ENCODE measurements around the gene EVI2A.
"Not testable (repeated sequence)": the region's sequence is repeated elsewhere in the genome, so short reads cannot be mapped to it uniquely, and the experiment has no call there.

The EVI2A gene

DNA sequence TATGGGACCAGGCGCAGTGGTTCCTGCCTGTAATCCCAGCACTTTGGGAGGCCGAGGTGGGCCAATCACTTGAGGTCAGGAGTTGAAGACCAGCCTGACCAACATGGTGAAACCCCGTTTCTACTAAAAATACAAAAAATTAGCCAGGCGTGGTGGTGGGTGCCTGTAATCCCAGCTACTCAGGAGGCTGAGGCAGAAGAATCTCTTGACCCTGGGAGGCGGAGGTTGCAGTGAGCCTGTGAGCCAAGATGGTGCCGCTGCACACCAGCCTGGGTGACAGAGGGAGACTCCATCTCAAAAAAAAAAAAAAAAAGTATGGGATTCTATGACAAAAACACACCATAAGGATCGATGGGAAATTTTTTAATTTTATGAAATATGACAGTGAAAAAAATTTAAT lies 9.2 kb downstream of the EVI2A start:
- DNase-seq (ENCODE audit: low read depth, low spot score): not testable (repeated sequence)

DNA sequence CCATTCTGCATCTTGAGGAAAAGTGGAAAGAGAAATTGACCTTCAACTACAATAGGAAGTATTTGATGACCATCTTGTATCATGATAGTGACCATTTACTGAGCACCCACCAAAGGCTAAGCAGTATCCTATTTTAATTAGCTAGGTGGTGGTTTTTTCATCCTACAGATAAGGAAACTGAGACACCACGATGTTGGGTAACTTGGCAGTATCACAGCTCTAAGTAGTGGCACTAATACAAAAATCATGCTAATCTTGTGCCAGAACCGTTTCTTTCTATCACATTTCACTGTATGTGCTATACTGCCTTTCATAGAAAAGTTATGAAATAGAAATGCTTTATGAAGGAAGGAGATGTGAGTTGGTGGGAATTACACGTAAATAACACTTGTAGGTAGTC lies 9.9 kb downstream of the EVI2A start:
- no peak for DNase-seq (ENCODE audit: low read depth, low spot score)

GRCh38 chr17:31310886-31311285 lies 10.5 kb downstream of the EVI2A start:
- no peak for DNase-seq (ENCODE audit: low read depth, low spot score)

DNA sequence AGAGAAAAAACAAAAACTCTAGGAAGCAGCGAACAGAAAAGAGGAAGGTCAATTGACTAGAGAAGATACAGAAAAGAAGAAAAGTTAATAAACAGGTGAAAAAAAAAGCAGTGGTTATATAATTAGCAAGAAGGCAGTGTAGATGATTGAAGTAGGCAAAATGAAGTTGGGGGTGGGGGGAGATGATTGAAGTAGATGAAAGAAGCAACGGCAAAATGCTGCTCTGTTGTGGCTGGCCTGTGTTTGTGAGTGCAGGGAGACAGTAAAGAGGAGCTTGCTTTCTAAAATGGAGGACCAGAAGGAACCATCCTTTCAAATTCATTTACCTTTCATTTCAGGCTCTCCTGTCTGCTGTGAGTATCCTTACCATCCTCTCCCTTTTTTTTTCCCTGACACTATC lies 11.2 kb downstream of the EVI2A start:
- no peak for DNase-seq (ENCODE audit: low read depth, low spot score)

- DNase-seq (ENCODE audit: low read depth, low spot score): no peak
Observed at GRCh38 chr17:31309556-31309955, 11.9 kb downstream of the EVI2A start.

DNA sequence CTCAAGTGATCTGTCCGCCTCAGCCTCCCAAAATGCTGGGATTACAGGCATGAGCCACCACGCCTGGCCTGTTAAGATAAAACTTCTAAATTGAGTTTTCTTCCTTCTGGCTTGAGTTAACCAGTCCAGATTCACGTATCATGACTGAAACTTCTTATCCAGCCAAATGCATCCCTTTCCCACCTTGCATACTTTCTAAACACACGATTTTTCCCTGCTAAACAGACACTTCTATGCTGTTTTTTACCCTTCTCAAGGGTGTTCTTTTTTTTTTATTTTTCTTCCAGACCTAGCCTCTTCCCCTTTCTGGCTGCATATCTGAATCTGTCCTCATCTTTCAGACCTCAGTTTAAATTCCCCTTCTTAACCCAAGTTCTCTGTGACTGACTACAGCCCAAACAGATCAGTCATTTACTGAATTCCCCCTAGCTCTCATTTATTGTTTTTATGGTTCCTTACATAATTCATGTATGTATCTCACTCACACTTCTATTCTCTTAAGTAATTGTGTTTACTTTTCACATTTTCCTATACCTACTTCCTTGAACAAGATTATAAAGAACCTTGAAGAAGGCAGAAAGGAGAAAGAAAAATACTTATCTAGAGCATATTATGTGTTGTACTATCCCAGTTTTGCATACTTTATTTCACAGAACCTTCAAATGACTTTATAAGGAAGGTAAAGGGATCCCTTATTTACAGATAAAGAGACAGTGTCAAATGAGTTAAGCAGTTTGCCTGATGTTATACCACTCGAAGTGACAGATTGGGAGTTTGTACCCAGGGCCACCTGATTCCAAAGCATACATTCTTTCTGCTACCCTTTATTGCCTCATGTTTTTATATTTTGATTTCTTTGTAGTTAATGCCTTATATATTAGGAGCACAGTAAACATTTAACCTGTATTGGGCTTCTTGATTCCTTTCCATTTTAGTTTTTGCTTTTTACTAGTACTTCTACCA lies 12.8 kb downstream of the EVI2A start:
- no peak for DNase-seq (ENCODE audit: low read depth, low spot score)

- DNase-seq (ENCODE audit: low read depth, low spot score): no peak
Observed at GRCh38 chr17:31307640-31308039, 13.8 kb downstream of the EVI2A start.

DNA sequence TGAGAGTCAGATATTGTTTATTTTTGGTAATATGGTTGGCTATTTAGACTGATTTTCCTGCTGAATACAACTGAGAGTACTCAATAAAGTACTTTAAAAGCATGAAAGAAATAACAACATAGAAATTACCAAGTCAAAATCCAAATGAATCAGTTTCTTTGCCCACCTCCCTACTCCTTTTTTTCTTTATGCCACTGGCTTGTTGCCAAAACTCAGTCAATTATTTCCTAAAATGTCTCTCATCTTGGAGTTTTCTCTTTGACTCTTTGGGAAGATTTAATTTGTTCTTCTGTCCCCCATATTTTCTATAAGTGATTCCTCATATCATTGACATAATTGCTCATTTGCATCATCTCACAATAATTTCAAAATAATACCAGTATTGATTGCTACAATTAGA lies 21.8 kb downstream of the EVI2A start:
- DNase-seq (ENCODE audit: low read depth, low spot score): no peak

DNA sequence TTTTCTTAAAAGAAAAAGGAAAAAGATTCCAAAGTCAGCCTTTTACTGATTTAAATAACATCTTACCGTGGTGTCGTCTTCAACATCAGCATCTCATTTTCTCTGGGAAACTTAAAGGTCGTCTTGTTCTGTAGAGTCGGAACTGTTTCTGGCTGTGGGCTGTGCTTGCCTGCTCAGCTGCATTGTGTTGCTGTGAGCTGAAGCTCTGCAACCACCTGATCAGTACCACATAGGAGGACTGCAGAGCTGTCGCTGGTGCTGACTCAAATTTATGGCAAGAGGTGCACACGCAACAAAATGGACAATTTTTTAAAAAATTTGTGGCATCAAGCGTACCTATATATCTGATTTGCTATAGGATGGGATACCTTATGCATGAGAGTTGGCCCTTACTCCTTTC lies 24.3 kb downstream of the EVI2A start, which contains the start of gene OMG:
Gene OMG (minus strand): TSS at position 150 of the 400 bp plus-strand sequence. CDS start 908 bp downstream, outside the sequence.
- DNase-seq (ENCODE audit: low read depth, low spot score): no peak

DNA sequence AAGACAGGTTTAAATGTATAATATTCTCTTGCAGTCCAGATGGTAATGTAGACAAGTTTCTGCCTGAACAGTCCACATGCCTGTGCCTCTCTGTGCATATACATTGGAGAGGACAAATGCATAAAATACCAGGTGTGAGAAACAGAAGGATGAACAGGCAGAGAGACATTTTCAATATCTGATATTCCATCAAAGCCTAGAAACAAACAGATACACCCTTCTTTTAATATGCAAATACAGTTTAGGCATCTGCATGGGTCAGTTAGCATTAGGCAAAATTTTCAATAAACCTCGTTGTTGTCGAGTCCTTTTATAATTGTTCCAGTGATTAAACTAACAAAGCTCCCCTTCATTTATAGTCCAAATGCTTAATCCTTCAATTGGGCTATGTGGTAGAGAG lies 25.3 kb downstream of the EVI2A start:
- no peak for DNase-seq (ENCODE audit: low read depth, low spot score)

- DNase-seq (ENCODE audit: low read depth, low spot score): no peak
Observed at GRCh38 chr17:31295489-31295871, 25.9 kb downstream of the EVI2A start.

- DNase-seq (ENCODE audit: low read depth, low spot score): no peak
Observed at GRCh38 chr17:31294820-31295488, 26.5 kb downstream of the EVI2A start.

DNA sequence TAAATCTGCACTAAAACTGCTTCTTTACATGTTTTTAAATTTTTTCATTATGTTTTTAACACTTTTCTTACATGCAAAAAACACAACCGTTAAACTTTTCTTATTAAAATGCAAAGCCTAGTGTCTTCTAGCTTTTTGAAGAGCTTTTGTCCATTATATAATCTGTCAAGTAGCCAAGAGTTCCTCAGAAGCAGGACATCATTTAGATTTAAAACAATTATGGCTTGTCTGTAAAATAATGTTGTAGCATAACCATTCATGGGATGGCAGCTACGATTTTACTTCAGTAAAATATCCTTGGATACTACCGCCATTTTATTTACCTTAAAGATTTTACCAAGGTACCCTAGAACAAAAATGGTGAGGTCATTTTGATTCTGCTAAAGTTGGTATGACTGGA lies 27.2 kb downstream of the EVI2A start:
- no peak for DNase-seq (ENCODE audit: low read depth, low spot score)

GRCh38 chr17:31293581-31293980 lies 27.8 kb downstream of the EVI2A start:
- no peak for DNase-seq (ENCODE audit: low read depth, low spot score)

- DNase-seq (ENCODE audit: low read depth, low spot score): no peak
Observed at GRCh38 chr17:31291820-31292219, 29.6 kb downstream of the EVI2A start.

- no peak for DNase-seq (ENCODE audit: low read depth, low spot score)
Observed at GRCh38 chr17:31289790-31290189, 31.6 kb downstream of the EVI2A start.

GRCh38 chr17:31287932-31288331 lies 33.5 kb downstream of the EVI2A start:
- DNase-seq (ENCODE audit: low read depth, low spot score): not testable (repeated sequence)

DNA sequence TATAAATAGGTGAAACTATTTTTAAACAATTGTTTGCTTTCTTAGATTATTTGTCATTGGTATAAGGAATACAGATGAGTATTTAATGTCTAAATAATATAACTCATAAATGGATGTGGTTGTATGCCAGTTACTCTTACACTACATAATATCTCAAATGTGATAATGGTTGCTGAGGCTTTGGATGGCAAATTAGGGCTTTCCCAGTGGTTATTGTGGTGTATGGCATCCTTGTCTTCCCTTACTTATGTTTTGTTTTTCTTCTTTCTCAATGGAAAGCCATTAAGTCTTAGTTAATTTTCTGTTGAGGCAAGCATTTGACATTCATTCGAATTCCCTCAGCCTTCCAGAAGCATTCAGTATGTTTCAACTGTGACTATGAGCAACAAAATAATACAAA lies 34.8 kb downstream of the EVI2A start:
- DNase-seq (ENCODE audit: low read depth, low spot score): no peak

GRCh38 chr17:31283841-31284240 lies 37.6 kb downstream of the EVI2A start:
- no peak for DNase-seq (ENCODE audit: low read depth, low spot score)

DNA sequence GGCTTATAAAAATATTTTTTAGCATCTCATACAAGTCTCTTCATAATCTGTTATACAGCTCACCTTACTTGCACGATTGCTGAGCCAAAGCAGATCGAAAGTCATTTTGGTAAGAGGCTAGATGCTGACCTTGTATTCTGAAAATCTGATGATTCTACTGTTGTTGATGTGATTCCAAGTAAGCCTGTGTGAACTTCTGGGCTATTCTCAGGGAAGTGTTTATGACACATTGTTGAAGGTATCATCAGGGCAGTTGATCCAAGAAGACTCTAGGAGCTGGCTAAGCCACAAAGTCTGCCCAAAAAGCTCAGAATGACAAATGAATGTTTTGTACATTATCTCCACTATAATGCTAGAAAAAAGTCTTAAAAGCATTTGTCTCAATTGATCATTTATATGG lies 40.4 kb downstream of the EVI2A start:
- no peak for DNase-seq (ENCODE audit: low read depth, low spot score)

GRCh38 chr17:31279401-31279800 lies 42.0 kb downstream of the EVI2A start:
- DNase-seq (ENCODE audit: low read depth, low spot score): no peak

GRCh38 chr17:31275116-31275515 lies 46.3 kb downstream of the EVI2A start:
- no peak for DNase-seq (ENCODE audit: low read depth, low spot score)

DNA sequence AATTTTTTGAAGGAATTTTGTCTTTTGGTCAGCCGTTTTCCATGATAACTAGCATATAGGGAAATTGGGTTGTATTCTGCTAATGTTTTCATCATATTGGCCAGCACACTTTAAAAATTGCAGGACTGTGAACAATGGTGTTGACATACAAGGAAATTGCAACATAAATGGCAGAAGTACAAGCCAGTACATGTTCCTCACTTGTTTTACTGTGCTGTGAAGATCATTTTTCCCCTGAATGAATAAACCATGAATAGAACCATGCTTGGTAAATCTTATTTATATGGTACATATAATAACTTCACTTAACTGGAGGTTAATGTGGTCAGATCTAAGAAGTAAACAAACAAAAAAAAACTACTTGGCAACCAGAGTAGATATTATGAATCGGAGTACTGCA lies 47.2 kb downstream of the EVI2A start:
- DNase-seq (ENCODE audit: low read depth, low spot score): no peak

Measured in activated naive CD8-positive, alpha-beta T cell treated with anti-CD3 and anti-CD28 coated beads, Interleukin-2, amount 50 U/mL, for 16 hours (primary cell).